OCI-LY1 (cell line): ENCODE measurements around the gene PTPRG.

ENCODE experiments used
- CTCF ChIP-seq: fragments of 200-600 bp; sonication (generic), shearing (Covaris generic); IDR thresholded peaks from 2 replicates; pipeline ENCODE4 v1.5.1; 2017; ENCODE audit warnings: mild to moderate bottlenecking, antibody characterized with exemption, low read length, moderate library complexity, mixed read lengths
- EZH2 ChIP-seq: fragments of 200-600 bp; sonication (generic), shearing (Covaris generic); IDR thresholded peaks from 2 replicates; pipeline ENCODE4 v1.8.0; 2017; ENCODE audit warnings: borderline replicate concordance, mixed run types, mild to moderate bottlenecking, antibody characterized with exemption, low read length, moderate library complexity, mixed read lengths

GRCh38 chr3:61620073-61620472 lies 58.7 kb downstream of the PTPRG start:
- TF ChIP-seq CTCF, result no peak
- TF ChIP-seq EZH2, result no peak
